SK-N-SH treated with all-trans-retinoic acid at 6 μM for 48 hours (cell line): ENCODE measurements around the gene TFEB.

Experiments used
- BACH2 ChIP-seq: fragments of 250-450 bp; sonication (Bioruptor Pico); IDR thresholded peaks from 2 replicates; pipeline ENCODE4 v1.9.0; 2021; ENCODE audit warnings: mild to moderate bottlenecking, borderline replicate concordance
- CSDC2 ChIP-seq: fragments of 250-450 bp; sonication (Bioruptor Pico); IDR thresholded peaks from 2 replicates; pipeline ENCODE4 v1.5.0; 2020; ENCODE audit warnings: mild to moderate bottlenecking, moderate library complexity
- GLIS3 ChIP-seq: fragments of 250-450 bp; sonication (Bioruptor Pico); IDR thresholded peaks from 2 replicates; pipeline ENCODE4 v1.5.0; 2020; ENCODE audit warnings: mild to moderate bottlenecking, moderate library complexity
- ZC3H10 ChIP-seq: fragments of 250-450 bp; sonication (Bioruptor Pico); IDR thresholded peaks from 2 replicates; pipeline ENCODE4 v1.5.1; 2021; ENCODE audit warnings: mild to moderate bottlenecking, moderate library complexity
- ZFP3 ChIP-seq: fragments of 250-450 bp; sonication (Bioruptor Pico); IDR thresholded peaks from 2 replicates; pipeline ENCODE4 v1.5.0; 2020; ENCODE audit warnings: mild to moderate bottlenecking, moderate library complexity
- ZNF565 ChIP-seq: fragments of 450-650 bp; formaldehyde crosslinking; conservative IDR thresholded peaks from 2 replicates; pipeline ENCODE4 v1.5.0; 2020; ENCODE audit warnings: low read depth, mild to moderate bottlenecking, moderate library complexity
- TF ChIP-seq, protein P1 (sequence below): fragments of 250-450 bp; sonication (Bioruptor Pico); IDR thresholded peaks from 2 replicates; pipeline ENCODE4 v1.5.0; 2020; ENCODE audit warnings: mild to moderate bottlenecking, moderate library complexity
- TF ChIP-seq, protein P2 (sequence below): fragments of 250-450 bp; sonication (Bioruptor Pico); IDR thresholded peaks from 2 replicates; pipeline ENCODE4 v1.8.0; 2021; ENCODE audit warnings: low read depth, mild to moderate bottlenecking, moderate library complexity, borderline replicate concordance
- TF ChIP-seq, protein P3 (sequence below): fragments of 250-450 bp; sonication (Bioruptor Pico); IDR thresholded peaks from 2 replicates; pipeline ENCODE4 v1.5.1; 2020; ENCODE audit warnings: low read depth, mild to moderate bottlenecking, moderate library complexity

DNA sequence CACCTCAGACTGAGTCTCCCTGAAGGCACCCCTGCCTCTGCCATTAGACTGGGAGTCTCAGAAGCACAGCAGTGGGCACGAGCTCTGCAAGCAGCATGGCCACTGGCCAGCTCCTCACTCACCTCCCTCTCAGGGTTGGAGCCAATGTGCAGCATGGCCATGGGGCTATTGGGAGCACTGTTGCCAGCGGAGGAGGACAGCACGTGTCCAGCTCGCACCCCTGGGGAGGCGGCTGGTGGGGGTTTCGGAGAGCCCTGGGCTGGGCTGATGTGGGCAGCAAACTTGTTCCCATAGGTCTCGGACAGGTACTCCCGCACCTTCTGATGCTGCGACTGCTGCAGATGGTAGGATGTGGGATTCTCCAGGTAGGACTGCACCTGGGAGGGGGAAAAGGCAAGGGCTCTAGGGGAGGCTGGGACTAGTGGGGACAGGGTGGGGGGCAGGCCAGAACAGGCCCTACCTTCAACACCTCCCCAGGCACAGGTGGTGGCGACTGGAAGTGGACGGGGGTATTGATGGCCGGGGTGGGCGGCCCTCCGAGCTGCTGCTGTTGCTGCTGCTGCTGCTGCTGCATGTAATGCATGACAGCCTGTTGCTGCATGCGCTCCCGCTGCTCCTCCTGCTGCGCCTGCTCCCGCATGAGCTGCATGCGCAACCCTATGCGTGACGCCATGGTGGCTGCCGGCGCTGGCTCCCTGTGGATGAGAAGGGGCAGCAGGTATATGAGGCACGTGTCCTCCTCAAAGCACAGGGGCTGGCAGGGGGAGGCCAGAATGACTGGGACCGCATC lies 44.7 kb downstream of the TFEB start:
- TF ChIP-seq, protein P1, sequence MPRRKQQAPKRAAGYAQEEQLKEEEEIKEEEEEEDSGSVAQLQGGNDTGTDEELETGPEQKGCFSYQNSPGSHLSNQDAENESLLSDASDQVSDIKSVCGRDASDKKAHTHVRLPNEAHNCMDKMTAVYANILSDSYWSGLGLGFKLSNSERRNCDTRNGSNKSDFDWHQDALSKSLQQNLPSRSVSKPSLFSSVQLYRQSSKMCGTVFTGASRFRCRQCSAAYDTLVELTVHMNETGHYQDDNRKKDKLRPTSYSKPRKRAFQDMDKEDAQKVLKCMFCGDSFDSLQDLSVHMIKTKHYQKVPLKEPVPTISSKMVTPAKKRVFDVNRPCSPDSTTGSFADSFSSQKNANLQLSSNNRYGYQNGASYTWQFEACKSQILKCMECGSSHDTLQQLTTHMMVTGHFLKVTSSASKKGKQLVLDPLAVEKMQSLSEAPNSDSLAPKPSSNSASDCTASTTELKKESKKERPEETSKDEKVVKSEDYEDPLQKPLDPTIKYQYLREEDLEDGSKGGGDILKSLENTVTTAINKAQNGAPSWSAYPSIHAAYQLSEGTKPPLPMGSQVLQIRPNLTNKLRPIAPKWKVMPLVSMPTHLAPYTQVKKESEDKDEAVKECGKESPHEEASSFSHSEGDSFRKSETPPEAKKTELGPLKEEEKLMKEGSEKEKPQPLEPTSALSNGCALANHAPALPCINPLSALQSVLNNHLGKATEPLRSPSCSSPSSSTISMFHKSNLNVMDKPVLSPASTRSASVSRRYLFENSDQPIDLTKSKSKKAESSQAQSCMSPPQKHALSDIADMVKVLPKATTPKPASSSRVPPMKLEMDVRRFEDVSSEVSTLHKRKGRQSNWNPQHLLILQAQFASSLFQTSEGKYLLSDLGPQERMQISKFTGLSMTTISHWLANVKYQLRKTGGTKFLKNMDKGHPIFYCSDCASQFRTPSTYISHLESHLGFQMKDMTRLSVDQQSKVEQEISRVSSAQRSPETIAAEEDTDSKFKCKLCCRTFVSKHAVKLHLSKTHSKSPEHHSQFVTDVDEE (CRISPR knock-in tag) = no peak
- TF ChIP-seq ZFP3 (CRISPR knock-in tag) (no peak), ZNF565 (CRISPR knock-in tag) (no peak), GLIS3 (CRISPR knock-in tag) (no peak), CSDC2 (CRISPR knock-in tag) (no peak), BACH2 (CRISPR knock-in tag) (no peak), ZC3H10 (no peak)
- TF ChIP-seq, protein P2, sequence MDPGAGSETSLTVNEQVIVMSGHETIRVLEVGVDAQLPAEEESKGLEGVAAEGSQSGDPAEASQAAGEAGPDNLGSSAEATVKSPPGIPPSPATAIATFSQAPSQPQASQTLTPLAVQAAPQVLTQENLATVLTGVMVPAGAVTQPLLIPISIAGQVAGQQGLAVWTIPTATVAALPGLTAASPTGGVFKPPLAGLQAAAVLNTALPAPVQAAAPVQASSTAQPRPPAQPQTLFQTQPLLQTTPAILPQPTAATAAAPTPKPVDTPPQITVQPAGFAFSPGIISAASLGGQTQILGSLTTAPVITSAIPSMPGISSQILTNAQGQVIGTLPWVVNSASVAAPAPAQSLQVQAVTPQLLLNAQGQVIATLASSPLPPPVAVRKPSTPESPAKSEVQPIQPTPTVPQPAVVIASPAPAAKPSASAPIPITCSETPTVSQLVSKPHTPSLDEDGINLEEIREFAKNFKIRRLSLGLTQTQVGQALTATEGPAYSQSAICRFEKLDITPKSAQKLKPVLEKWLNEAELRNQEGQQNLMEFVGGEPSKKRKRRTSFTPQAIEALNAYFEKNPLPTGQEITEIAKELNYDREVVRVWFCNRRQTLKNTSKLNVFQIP (CRISPR knock-in tag) = no peak
- TF ChIP-seq, protein P3, sequence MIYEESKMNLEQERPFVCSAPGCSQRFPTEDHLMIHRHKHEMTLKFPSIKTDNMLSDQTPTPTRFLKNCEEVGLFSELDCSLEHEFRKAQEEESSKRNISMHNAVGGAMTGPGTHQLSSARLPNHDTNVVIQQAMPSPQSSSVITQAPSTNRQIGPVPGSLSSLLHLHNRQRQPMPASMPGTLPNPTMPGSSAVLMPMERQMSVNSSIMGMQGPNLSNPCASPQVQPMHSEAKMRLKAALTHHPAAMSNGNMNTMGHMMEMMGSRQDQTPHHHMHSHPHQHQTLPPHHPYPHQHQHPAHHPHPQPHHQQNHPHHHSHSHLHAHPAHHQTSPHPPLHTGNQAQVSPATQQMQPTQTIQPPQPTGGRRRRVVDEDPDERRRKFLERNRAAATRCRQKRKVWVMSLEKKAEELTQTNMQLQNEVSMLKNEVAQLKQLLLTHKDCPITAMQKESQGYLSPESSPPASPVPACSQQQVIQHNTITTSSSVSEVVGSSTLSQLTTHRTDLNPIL = no peak
